Stimulated activated naive CD8-positive, alpha-beta T cell treated with anti-CD3 and anti-CD28 coated beads, Interleukin-15, Interleukin-2, amounts not matched to agents 100 ng/mL and 50 ng/mL, for 24 hours (primary cell): Measurements from ENCODE around the gene CCDC195.

Experiments
- H3K27ac Mint-ChIP-seq: one replicate; pipeline ENCODE4 v1.8.0; 2021; ENCODE audit warnings: mild to moderate bottlenecking, mixed read lengths
- H3K27me3 Mint-ChIP-seq: one replicate; pipeline ENCODE4 v1.8.0; 2021; ENCODE audit warnings: mixed read lengths
- H3K36me3 Mint-ChIP-seq: one replicate; pipeline ENCODE4 v1.8.0; 2021; ENCODE audit warnings: low read depth, mixed read lengths
- H3K4me1 Mint-ChIP-seq: one replicate; pipeline ENCODE4 v1.8.0; 2021; ENCODE audit warnings: low read depth, mixed read lengths
- H3K4me3 Mint-ChIP-seq: one replicate; pipeline ENCODE4 v1.8.0; 2021; ENCODE audit warnings: mild to moderate bottlenecking, mixed read lengths
- H3K9me3 Mint-ChIP-seq: one replicate; pipeline ENCODE4 v1.8.0; 2021; ENCODE audit warnings: mixed read lengths

CCDC195 gene

GRCh38 chr2:224722250-224722649 lies 6.1 kb upstream of the CCDC195 start:
- Mint-ChIP-seq H3K4me1 (no peaks in the 10 kb centered on the region), H3K27ac (no peak overlapping the region), H3K27me3 (peaks cover 7% of the 10 kb centered on the region), H3K4me3 (no peak overlapping the region), H3K9me3 (peaks cover 10% of the 10 kb centered on the region), H3K36me3 (no peaks in the 10 kb centered on the region)

GRCh38 chr2:224716921-224717320 lies 756 bp upstream of the CCDC195 start:
- H3K9me3 Mint-ChIP-seq = no peaks in the 10 kb centered on the region
- H3K4me1 Mint-ChIP-seq = no peaks in the 10 kb centered on the region
- H3K36me3 Mint-ChIP-seq = no peaks in the 10 kb centered on the region
- H3K27me3 Mint-ChIP-seq = peaks cover 11% of the 10 kb centered on the region
- no peak overlapping the region for H3K27ac Mint-ChIP-seq
- no peak overlapping the region for H3K4me3 Mint-ChIP-seq

- H3K4me3 Mint-ChIP-seq = no peak overlapping the region
- H3K27me3 Mint-ChIP-seq = peaks cover 13% of the 10 kb centered on the region
- H3K36me3 Mint-ChIP-seq = no peaks in the 10 kb centered on the region
- H3K27ac Mint-ChIP-seq = no peak overlapping the region
- no peaks in the 10 kb centered on the region for H3K4me1 Mint-ChIP-seq
- no peaks in the 10 kb centered on the region for H3K9me3 Mint-ChIP-seq
Observed at GRCh38 chr2:224711859-224712665, 4.1 kb downstream of the CCDC195 start.

- Mint-ChIP-seq H3K27me3 (peaks cover 10% of the 10 kb centered on the region), H3K36me3 (no peaks in the 10 kb centered on the region), H3K4me1 (no peaks in the 10 kb centered on the region), H3K4me3 (no peak overlapping the region), H3K27ac (no peak overlapping the region), H3K9me3 (no peaks in the 10 kb centered on the region)
Observed at GRCh38 chr2:224711381-224711780, 4.8 kb downstream of the CCDC195 start.

DNA sequence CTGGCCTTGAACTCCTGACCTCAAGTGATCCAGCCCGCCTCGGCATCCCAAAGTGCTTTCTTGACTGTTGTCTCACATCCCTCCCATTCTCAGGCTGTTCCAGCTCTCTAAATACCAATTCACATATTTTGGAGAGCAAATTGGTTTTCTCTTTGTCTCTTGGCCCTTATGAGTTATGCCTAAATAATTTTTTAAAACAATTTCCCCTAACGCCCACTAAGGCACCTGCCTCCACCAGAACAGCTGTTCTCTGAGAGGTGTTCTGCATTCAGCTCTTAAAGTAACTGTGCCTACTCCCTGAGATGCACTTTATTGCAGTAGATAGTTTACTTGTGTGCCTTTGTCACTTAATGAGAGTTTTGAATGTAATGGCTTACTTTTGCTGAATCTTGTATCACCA lies 6.9 kb downstream of the CCDC195 start:
- H3K27ac Mint-ChIP-seq = no peak overlapping the region
- no peaks in the 10 kb centered on the region for H3K36me3 Mint-ChIP-seq
- H3K27me3 Mint-ChIP-seq = peaks cover 8% of the 10 kb centered on the region
- no peak overlapping the region for H3K4me3 Mint-ChIP-seq
- no peaks in the 10 kb centered on the region for H3K4me1 Mint-ChIP-seq
- H3K9me3 Mint-ChIP-seq = no peaks in the 10 kb centered on the region

DNA sequence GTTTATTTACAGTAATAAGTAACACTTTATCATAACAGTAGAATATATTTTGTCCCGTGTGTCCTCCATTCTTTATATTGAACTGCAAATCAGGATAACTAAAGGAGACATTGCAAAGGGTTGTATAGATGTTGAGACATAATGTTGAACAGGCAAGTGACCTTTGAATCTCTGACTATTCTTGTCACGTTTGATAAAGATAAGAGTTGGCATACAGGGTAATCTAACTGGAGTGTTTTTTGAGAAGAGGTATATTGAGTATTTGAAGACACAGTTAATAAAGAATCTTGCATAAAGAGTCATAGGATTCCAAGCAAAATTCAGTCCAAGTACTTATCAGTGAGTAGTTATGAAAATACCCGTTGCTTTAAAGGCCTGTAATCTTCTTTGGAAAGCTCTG lies 21.7 kb downstream of the CCDC195 start:
- Mint-ChIP-seq H3K4me1 (no peaks in the 10 kb centered on the region), H3K27me3 (peaks cover 9% of the 10 kb centered on the region), H3K4me3 (no peak overlapping the region), H3K36me3 (no peaks in the 10 kb centered on the region), H3K27ac (no peak overlapping the region), H3K9me3 (no peaks in the 10 kb centered on the region)

GRCh38 chr2:224691563-224691962 lies 24.6 kb downstream of the CCDC195 start:
- H3K36me3 Mint-ChIP-seq = no peaks in the 10 kb centered on the region
- H3K4me3 Mint-ChIP-seq = no peak overlapping the region
- H3K27me3 Mint-ChIP-seq = peaks cover 13% of the 10 kb centered on the region
- no peak overlapping the region for H3K27ac Mint-ChIP-seq
- no peaks in the 10 kb centered on the region for H3K9me3 Mint-ChIP-seq
- no peaks in the 10 kb centered on the region for H3K4me1 Mint-ChIP-seq

DNA sequence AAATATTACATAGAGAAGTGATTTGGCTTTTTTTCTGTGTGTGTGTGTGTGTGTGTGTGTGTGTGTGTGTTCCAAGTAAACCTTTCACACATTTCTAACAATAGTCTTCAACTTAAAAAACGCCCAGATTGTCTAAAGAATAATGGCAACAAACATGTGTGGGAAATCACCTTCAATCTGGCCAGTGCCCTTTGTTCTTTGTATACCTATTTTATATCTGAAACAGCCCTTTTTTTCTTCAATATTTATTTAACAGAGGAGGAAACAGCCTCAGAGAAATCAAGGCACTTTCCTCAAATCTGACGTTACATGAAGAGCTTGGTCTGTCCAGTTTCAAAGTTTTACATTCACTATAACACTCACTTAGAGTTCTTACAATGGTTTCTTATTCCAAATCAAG lies 25.3 kb downstream of the CCDC195 start:
- Mint-ChIP-seq H3K9me3 (no peaks in the 10 kb centered on the region), H3K4me3 (no peak overlapping the region), H3K4me1 (no peaks in the 10 kb centered on the region), H3K27me3 (peaks cover 13% of the 10 kb centered on the region), H3K27ac (no peak overlapping the region), H3K36me3 (no peaks in the 10 kb centered on the region)

- Mint-ChIP-seq H3K27me3 (peaks cover 13% of the 10 kb centered on the region), H3K9me3 (no peaks in the 10 kb centered on the region), H3K4me3 (no peak overlapping the region), H3K27ac (no peak overlapping the region), H3K4me1 (no peaks in the 10 kb centered on the region), H3K36me3 (no peaks in the 10 kb centered on the region)
Observed at GRCh38 chr2:224689539-224689938, 26.6 kb downstream of the CCDC195 start.

DNA sequence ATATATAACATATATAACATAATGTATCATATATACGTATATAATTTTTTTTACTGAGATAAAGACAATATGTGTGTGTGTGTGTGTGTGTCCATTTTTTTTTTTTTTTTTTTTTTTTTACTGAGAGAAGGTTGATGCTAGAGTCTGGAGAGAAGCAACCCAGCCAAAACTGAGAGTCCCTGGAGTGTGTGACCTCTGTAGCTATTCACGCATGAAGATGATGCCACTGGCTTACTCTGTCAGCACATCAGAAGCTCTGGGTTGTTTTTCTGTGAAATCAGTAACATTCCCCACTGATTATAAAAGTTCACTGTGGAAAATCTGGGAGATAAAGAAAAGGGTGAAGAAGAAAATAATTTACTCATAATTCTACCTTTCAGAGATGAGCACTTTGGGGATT lies 27.2 kb downstream of the CCDC195 start:
- Mint-ChIP-seq H3K27me3 (peaks cover 13% of the 10 kb centered on the region), H3K4me1 (no peaks in the 10 kb centered on the region), H3K9me3 (no peaks in the 10 kb centered on the region), H3K27ac (no peak overlapping the region), H3K4me3 (no peak overlapping the region), H3K36me3 (no peaks in the 10 kb centered on the region)

- Mint-ChIP-seq H3K4me1 (no peaks in the 10 kb centered on the region), H3K27ac (no peak overlapping the region), H3K27me3 (peaks cover 13% of the 10 kb centered on the region)
Observed at GRCh38 chr2:224687156-224687555, 29.0 kb downstream of the CCDC195 start.

GRCh38 chr2:224685121-224685520 lies 31.0 kb downstream of the CCDC195 start:
- Mint-ChIP-seq H3K36me3 (no peaks in the 10 kb centered on the region), H3K27ac (no peak overlapping the region), H3K9me3 (no peaks in the 10 kb centered on the region), H3K4me3 (no peak overlapping the region), H3K27me3 (peaks cover 4% of the 10 kb centered on the region), H3K4me1 (no peaks in the 10 kb centered on the region)

More at GRCh38 chr2:224687156-224687555, 29.0 kb downstream of the CCDC195 start:
- H3K9me3 Mint-ChIP-seq = no peaks in the 10 kb centered on the region
- H3K4me3 Mint-ChIP-seq = no peak overlapping the region
- no peaks in the 10 kb centered on the region for H3K36me3 Mint-ChIP-seq

- Mint-ChIP-seq H3K4me1 (no peaks in the 10 kb centered on the region), H3K4me3 (no peak overlapping the region), H3K27ac (no peak overlapping the region), H3K36me3 (no peaks in the 10 kb centered on the region), H3K9me3 (no peaks in the 10 kb centered on the region), H3K27me3 (no peaks in the 10 kb centered on the region)
Observed at GRCh38 chr2:224682134-224682533, 34.0 kb downstream of the CCDC195 start.

DNA sequence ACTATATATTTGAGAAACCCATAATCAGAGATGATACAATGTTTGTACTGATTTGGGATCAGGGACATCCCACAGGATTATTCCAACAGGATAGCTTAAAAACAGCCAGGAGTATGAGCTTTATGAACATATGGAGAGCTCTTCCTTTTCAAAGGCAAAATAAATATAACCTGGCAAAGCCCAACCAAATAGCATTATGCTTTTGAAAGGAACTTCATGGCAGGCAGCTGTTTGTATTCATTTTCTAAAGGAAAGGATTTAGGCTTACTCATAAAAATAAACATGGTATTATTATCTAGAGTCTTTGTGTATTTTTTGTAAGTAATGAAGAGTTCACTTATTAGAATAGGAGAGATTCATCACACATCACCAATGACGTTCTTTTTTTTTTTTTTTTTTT lies 44.4 kb downstream of the CCDC195 start:
- Mint-ChIP-seq H3K36me3 (no peaks in the 10 kb centered on the region), H3K4me3 (no peak overlapping the region), H3K9me3 (no peaks in the 10 kb centered on the region), H3K27ac (no peak overlapping the region), H3K27me3 (no peaks in the 10 kb centered on the region), H3K4me1 (peaks cover 7% of the 10 kb centered on the region)

DNA sequence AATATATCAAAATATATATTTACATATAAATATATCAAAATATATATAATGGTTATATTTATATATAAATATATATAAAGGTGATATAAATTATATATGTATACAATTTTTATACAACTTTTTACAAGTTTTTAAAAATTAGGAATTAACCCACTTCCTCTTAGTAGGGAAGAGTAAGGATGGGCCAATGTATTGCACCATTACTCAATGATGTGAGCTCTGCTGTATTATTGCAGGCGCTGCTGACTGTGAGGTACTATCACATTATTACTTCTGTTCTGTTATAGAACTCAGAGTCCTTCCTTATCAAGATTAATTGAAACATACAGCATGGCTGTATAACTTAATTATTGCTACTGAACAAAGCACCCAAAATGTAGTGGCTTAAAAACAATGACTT lies 46.0 kb downstream of the CCDC195 start:
- Mint-ChIP-seq H3K4me1 (peaks cover 7% of the 10 kb centered on the region), H3K9me3 (no peaks in the 10 kb centered on the region), H3K36me3 (no peaks in the 10 kb centered on the region), H3K27ac (no peak overlapping the region), H3K4me3 (no peak overlapping the region), H3K27me3 (no peaks in the 10 kb centered on the region)

GRCh38 chr2:224669449-224669848 lies 46.7 kb downstream of the CCDC195 start:
- no peaks in the 10 kb centered on the region for H3K36me3 Mint-ChIP-seq
- H3K4me1 Mint-ChIP-seq = peaks cover 7% of the 10 kb centered on the region
- H3K9me3 Mint-ChIP-seq = no peaks in the 10 kb centered on the region
- H3K4me3 Mint-ChIP-seq = no peak overlapping the region
- no peaks in the 10 kb centered on the region for H3K27me3 Mint-ChIP-seq
- no peak overlapping the region for H3K27ac Mint-ChIP-seq
